Activated CD4-positive, alpha-beta T cell treated with anti-CD3 and anti-CD28 coated beads for 1 hour (primary cell): ENCODE data around the gene MAMSTR.

ENCODE experiments used
- DNase-seq: peaks from one replicate; pipeline ENCODE4 v3.0.0-alpha.2; 2020

Gene MAMSTR

GRCh38 chr19:48745208-48745995 lies 25.9 kb upstream of the MAMSTR start:
- no peak for DNase-seq

- no peak for DNase-seq
These were observed 22.6 kb upstream of the MAMSTR start for GRCh38 chr19:48742096-48742495.

DNA sequence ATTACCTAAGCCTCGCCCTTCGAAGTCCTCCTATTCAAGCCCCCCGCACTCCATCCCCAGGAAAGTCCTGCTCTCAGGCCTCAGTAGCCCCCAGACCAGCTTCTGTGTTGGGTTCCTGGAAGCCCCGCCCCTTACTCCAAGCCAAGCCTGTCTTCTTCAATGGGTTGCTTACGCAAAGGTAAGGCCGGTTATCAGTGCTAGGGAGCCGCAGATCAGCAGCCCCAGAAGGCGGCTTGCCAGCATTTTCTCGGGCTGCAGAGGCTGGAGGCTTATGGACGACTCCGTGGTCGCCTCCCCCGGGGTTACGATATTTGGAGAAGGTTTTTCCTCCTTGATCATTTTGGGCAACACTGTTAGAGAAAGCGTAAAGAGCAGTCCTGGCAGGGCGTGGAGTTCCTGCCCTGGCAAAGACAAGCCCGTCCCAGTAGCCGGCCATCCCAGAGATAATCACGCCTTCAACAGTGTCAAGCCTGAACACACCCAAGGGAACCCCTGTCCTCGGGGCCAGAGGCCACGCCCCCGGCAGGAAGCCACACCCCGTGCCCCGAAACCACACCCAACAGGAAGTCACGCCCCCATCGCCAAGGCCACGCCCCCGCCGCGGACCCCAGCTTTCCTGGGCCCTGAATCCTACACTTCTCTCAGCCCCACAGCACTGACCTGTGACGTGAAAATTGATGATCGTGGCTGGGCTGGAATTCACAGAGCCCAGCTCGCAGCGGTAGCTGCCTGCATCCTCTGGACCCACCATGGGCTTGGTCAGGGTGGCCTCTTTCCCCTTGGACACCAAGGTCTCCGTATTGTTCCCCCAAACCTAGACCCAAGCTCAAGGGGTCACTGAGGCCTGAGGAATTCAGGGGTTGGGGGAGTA lies 21.8 kb upstream of the MAMSTR start:
- DNase-seq: no peak

DNA sequence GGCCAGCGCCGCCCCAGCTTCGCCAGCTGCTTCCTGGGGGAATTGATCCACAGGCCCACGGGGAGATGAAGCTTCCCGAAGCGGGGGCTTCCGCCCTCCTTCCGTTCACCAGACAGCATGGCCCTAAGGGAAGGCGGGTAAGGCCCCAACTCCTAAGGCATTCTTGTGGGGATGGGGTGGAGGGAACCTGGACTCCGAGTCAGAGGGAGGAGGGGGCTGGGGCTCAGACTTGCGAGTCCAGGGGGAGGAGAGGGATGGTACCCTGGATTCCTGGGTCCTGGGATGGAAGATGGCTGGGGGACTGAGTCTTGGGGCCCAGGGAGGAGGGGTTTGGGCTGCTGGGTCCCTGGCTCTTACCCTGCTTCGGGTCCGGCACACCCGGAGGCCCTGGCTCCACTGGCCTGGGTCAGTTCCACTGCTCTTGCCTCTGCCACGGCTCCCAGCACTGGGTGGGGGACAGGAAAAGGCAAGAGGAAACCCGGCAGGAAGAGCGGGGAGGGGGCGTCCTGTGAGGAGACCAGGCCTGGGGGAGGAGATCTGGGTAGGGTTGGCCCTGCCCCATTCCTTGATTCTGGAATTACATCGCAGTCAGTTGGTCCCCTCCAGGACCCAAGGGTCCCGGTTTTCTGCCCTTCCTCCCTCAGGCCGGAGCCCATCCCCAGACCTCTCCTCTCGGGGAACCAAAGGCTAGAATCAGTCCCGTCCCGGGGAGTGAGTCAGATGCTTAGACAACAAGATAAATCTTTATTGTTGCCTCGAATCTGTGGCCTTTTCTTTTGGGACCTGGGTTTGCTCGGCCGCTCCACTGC lies 20.8 kb upstream of the MAMSTR start, which contains the start of gene RASIP1:
TSS of gene RASIP1 (minus strand) at position 447 of the 809 bp plus-strand sequence. CDS start at position 119, 328 bp downstream.
- no peak for DNase-seq

GRCh38 chr19:48739404-48740163 lies 20.1 kb upstream of the MAMSTR start:
- no peak for DNase-seq

- peak; percentile 86 for DNase-seq
These were observed 19.3 kb upstream of the MAMSTR start for GRCh38 chr19:48738557-48739403.

- no peak for DNase-seq
These were observed 18.0 kb upstream of the MAMSTR start for GRCh38 chr19:48737360-48737998.

DNA sequence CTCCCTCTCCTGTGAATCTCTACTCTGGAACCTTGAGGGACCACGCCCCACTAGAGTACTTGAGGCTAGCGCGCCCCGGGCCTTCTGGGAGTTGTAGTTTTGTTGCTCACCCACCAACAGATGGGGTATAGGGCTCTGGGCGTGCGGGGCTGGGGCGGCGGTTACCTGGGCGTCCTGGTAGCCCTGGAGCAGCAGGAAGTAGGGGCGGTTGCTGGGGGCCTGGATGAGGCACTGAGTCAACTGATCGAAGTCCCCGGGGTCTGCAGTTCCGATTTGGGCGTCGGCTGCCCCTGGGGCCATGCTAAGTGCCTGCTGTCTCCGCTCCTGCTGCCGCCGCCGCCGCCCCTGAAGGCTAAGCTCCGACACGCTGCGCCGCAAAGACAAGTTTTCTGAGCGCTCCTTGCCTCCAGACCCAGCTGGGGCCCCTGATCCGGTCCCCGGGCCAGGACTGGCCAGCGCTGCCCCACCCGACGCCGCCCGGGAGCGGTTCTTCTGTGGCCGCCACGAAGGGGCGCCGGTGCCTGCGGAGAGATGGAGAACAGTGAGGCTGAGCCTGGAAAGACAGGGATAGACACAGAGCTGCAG lies 15.6 kb upstream of the MAMSTR start:
- DNase-seq: no peak

DNA sequence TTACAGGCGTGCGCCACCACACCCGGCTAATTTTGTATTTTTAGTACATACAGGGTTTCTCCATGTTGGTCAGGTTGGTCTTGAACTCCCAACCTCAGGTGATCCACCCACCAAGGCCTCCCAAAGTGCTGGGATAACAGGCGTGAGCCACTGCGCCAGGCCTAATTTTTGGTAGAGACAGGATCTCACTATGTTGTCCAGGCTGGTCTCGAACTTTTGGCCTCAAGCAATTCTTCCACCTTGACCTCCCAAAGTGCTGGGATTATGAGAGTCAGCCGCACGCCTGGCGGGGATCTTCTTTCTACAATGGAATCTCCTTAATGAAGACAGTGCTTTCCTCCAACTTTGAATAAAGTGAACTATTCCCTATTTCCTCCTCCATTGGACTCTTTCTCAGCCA lies 15.1 kb upstream of the MAMSTR start:
- no peak for DNase-seq

DNA sequence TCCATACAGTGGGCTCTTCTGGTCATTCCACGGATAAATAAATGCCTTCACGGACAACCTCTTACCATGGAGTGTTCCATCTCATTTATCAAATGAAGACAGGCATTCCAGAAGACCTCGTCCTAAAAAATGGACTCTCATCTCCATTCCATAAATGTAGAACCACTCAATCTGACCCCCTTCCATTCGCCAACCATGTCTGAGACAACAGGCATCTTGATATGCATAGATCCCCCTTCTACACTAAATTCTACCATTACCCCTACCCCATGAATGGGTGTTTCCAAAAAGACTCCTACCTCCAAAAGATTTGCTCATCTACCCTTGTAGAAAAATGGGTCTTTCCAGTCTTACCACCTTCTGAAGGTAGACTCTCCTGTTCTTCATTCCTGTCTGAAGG lies 11.9 kb upstream of the MAMSTR start:
- no peak for DNase-seq

- no peak for DNase-seq
These were observed 9.6 kb upstream of the MAMSTR start for GRCh38 chr19:48728911-48729664.

GRCh38 chr19:48726556-48726955 lies 7.0 kb upstream of the MAMSTR start:
- no peak for DNase-seq

- no peak for DNase-seq
These were observed 5.5 kb upstream of the MAMSTR start for GRCh38 chr19:48724796-48725753.

DNA sequence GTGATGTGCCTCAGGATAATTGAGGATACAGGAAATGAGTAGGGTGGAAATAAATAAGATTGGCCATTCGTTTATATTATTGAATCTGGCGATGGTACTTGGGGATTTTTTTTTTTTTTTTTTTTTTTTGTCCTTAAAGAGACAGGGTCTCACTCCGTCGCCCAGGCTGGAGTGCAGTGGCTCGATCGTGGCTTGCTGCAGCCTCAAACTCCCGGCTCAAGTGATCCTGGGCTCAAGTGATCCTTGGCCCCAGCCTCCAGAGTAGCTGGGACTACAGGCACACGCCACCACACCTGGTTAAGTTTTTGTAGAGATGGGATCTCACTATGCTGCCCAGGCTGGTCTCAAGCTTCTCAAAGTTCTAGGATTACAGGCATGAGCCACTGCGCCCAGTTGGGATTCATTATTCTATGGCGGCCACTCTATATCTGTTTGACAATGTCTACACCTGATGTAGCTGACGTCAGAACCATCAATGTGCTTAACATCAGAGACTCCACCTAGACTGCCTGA lies 2.7 kb upstream of the MAMSTR start:
- DNase-seq: no peak

- DNase-seq: peak; percentile 82
These were observed 1.2 kb upstream of the MAMSTR start for GRCh38 chr19:48720613-48721296.

DNA sequence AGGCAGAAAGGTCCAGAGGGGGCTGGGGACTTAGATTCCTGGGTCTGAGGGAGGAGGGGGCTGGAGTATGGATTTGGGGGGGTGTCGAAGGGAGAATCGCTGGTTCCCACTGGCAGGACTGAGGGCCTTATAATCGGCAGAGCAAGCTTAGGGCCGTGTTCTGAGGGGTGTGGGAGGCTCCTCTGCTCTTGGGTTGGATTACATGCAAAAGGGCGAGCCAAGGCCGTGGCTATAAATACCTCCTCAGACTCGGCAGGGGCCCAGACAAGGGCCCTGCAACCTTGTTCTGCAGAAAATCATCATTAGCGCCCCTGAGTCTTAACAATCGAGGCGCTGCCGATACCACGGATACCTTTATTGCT lies 707 bp upstream of the MAMSTR start:
- DNase-seq: no peak

DNA sequence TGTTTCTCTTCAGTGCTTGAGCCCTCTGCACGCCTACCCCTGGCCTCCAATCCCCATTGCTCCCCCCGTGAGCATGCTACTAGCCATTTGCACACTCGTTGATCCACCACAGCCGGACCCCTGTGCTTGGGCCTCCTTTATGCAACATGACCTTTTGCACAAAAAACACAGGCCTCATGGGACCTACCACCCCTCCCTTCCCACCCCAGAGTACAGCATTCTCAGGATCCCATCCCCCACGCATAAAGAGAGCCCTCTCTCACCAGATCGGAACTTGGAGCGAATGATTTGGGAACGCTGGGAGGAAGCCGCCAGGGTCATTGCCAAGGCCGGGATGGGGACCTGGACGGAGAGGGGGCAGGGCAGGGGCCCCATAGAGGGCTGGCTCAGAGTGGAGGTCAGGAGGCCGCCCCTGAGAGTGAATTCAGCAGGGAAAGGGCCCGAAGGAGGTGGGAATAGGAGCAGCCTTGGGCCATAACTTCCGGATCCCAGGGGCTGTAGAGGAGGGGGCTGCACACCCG lies 754 bp downstream of the MAMSTR start:
- no peak for DNase-seq
